Stimulated activated CD4-positive, alpha-beta T cell treated with anti-CD3 and anti-CD28 coated beads, Interleukin-1b, Interleukin-23, amount 100 ng/mL, for 4 hours (primary cell): Measurements from ENCODE around the gene WIPF3.
"Not testable (repeated sequence)": the region's sequence is repeated elsewhere in the genome, so short reads cannot be mapped to it uniquely, and the experiment has no call there.

Source experiments
- DNase-seq, 2 donors: peaks; one replicate each; pipeline ENCODE4 v3.0.0-alpha.2; 2020; ENCODE audit warnings: low read depth in 2 of 2

The WIPF3 gene

GRCh38 chr7:29881724-29882123 is 75.4 kb downstream of the WIPF3 start:
- DNase-seq = no peak

GRCh38 chr7:29882481-29882880 is 76.2 kb downstream of the WIPF3 start:
- no peak for DNase-seq

- DNase-seq = no peak
These were observed 77.4 kb downstream of the WIPF3 start for GRCh38 chr7:29883462-29884398.

GRCh38 chr7:29884399-29885272 is 78.3 kb downstream of the WIPF3 start:
- DNase-seq = no peak

GRCh38 chr7:29885626-29886025 is 79.3 kb downstream of the WIPF3 start:
- no peak for DNase-seq

- DNase-seq = no peak
These were observed 80.5 kb downstream of the WIPF3 start for GRCh38 chr7:29886827-29887226.

- no peak for DNase-seq
These were observed 81.7 kb downstream of the WIPF3 start for GRCh38 chr7:29888006-29888405.

- DNase-seq = no peak
These were observed 83.0 kb downstream of the WIPF3 start for GRCh38 chr7:29889288-29889687.

- no peak for DNase-seq
These were observed 83.9 kb downstream of the WIPF3 start for GRCh38 chr7:29890251-29890650.

- not testable (repeated sequence) for DNase-seq
These were observed 84.5 kb downstream of the WIPF3 start for GRCh38 chr7:29890786-29891185.

GRCh38 chr7:29891766-29892165 is 85.5 kb downstream of the WIPF3 start:
- no peak for DNase-seq

- DNase-seq = no peak
These were observed 85.9 kb downstream of the WIPF3 start for GRCh38 chr7:29892231-29892630.

- no peak for DNase-seq
These were observed 87.2 kb downstream of the WIPF3 start for GRCh38 chr7:29893351-29893965.

GRCh38 chr7:29894256-29894655 is 87.9 kb downstream of the WIPF3 start:
- DNase-seq = no peak

- DNase-seq = no peak
These were observed 89.3 kb downstream of the WIPF3 start for GRCh38 chr7:29895559-29895958.

- DNase-seq = no peak
These were observed 90.5 kb downstream of the WIPF3 start for GRCh38 chr7:29896685-29897411.

- DNase-seq = no peak
These were observed 92.0 kb downstream of the WIPF3 start for GRCh38 chr7:29898301-29898700.

GRCh38 chr7:29900745-29901144 is 94.4 kb downstream of the WIPF3 start:
- no peak for DNase-seq

- no peak for DNase-seq
These were observed 100.1 kb downstream of the WIPF3 start for GRCh38 chr7:29906200-29907022.

- no peak for DNase-seq
These were observed 107.9 kb downstream of the WIPF3 start for GRCh38 chr7:29914180-29914579.
